NCI-H2196 treated with DMSO at 0.1 percent for 48 hours (cell line): ENCODE data around the gene ONECUT3.

Source experiments
- DNase-seq: peaks from one replicate; lab custom pipeline; 2025; ENCODE audit not compliant: unreplicated experiment; lab: John Stamatoyannopoulos, UW

Gene ONECUT3

DNA sequence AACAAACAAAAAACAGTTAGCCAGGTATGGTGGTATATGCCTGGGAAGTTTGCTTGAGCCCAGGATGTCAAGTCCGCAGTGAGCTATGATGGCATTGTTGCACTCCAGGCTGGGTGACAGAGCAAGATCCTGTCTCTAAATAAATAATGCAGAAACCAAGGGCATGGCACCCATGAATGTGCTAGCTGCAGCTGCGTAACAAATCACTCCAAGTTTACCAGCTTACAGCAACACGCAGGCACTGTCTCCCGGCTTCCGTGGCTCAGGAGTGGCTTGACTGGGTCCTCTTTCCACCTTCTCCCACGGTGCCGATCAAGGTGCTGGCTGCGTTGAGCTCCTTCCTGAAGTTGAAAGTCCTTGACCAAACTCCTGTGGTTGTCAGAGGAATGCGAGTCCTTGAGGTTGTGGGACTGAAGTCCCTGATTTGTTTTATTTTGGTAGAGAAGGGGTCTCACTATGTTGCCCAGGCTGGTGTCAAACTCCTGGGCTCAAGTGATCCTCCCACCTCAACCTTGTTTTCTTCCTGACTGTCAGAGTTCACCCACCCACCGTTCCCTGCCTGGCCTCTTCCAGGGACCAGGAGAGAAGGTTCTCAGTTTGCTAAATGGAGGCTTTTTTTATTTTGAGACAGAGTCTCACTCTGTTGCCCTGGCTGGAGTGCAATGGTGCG, 13.2 kb upstream of the ONECUT3 start:
- DNase-seq, result no peak

DNA sequence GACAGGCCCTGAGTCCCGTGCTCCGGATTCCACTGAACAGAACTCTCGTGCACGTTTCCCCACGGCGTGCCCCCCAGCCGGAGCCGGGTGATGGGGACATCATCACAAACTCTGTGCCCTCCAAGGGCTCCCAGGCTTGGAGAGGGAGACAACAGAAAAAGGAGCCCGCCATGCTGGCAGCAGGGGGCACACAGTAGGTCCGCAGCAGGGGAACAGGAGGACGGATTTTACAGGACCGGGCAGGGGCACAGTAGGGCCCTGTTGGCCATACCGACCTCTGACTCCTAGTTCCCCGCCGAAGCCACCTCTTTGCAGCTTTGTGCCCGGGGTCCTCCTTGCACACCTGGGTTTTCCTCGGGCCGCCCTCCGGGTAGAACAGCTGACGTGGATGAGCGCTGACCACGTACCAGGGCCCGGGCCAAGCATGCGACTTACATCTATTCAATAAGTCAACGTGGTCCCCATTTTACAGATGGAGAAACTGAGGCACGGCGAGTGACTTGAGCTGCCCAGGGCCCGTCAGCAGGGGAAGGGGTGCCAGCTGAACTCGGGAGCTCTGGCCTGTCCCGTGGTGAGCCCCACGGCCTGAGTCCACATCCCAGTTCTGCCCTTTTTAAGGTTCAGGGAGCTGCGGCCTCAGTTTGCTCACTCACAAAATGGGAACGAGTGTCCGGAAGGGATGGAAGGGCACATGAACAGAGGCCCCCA, 10.2 kb upstream of the ONECUT3 start:
- no peak for DNase-seq

DNA sequence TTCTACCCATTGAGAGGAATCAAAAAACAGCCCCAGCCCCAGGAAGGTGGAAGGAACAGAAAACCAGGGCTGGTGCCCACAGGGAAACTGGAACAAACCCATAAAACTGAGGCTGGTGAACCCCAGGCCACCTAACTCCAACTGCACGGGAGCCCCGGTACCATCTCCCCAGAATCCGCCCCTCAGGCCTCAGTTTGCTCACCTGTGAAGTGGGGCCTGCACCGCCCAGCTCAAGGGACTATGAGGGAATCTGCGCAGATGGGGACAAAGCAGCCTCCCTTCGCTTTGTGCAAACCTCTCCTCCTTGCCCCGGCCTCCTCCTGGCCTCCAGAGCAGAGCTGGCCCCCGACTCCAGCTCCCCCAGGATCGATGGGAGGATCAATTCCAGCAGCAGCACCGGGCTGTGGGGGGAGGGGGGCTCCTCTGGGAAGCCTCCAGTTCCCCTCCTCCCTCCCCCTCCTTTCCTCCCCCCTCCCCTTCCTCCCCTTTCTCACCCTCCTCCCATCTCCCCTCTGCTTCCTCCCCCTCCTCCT, 9.1 kb upstream of the ONECUT3 start:
- no peak for DNase-seq

DNA sequence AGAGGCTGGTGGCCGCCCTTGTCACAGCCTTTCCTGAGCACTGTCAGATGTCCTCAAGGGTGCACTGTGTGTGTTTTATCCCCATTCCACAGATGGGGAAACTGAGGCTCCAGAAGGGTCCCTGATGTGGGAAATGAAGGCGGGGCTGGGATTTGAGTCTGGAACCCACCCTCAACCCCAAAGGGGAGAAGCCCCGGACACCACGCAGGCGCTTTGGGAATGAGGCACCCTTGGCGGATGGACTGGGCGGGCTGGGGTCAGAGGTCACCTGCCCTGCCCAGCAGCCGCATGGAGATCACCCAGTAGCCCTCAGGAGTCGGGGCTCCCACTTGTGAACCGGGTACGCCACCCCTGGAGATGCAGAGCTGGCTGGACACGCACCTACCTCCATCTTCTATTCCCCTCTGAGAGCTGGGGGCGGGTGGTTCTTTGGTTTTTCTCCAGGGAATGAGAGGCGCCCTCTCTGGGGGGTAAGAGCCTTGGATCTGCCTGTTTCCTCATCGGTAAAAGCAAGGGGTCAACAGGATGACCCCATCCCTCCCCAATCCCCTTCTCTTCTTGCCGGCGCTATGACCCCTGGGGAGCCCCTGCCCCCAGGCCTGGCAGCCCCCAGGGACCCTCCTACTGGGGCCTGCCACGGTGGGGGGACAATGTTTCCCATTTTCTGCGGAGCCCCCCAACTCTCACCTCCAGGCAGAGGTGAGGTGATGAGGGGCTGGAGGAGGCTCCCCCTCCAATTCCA, 8.3 kb upstream of the ONECUT3 start:
- no peak for DNase-seq

DNA sequence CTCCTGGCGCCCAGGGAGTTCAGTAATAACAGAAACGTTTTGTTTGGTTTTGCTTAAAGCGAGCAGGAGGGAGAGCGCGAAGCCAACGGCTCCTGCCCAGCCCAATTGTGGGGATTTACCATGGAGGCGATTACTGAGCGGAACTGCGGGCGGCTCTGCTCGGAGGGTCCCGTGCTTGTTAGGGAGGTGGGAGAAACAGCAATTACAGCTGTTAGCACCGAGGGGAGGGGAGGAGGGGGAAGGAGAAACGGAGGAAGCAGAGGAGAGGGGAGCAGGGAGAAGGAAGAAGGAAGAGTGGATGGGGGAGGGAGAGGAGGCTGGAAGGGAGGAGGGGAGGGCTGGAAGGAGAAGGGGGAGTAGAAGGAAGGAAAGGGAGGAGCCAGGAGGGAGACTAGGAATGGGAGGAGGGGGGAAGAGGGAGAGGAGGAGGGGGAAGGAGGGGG, 7.7 kb upstream of the ONECUT3 start:
- no peak for DNase-seq

DNA sequence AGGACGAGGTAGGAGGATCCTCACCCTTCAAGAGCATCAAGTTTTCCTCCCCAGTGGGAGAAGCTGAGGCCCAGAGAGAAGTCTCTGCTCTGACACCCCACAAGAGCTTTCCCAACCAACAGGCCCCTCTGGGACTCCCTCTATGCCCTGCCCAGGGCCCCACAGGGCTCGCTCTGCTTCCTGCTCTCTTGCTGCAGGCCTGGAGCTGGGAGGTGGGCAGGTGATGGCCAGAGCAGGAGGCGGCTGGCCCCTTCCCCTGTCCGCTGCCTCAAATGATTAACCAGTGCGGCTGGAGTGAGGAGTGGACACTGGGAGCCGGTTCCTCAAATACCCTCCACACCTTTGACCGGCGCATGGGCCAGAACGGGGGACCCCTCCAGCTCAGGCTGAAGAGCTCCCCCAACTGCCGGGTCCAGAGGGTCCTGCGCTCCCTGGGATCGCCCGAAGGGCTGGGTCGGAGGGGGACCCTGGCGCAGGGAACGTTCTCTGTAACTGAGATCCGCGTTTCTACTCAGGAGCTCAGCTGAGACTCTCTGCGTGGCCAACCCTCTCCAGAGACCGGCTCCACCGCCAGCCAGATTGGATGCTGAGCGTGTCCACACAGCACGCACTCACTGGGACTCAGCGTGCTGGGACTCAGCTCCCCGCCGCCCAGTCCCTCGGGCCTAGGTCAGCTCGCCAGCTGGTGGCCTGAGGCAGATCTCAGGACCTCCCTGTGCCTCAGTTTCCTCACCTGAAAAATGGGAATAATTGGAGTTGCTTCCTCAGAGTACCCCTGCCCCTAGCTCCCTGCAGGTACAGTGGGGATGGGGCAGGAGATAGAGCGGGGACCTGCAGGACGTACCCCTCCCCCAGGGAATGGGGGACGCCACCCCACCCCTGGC, 6.7 kb upstream of the ONECUT3 start:
- no peak for DNase-seq

DNA sequence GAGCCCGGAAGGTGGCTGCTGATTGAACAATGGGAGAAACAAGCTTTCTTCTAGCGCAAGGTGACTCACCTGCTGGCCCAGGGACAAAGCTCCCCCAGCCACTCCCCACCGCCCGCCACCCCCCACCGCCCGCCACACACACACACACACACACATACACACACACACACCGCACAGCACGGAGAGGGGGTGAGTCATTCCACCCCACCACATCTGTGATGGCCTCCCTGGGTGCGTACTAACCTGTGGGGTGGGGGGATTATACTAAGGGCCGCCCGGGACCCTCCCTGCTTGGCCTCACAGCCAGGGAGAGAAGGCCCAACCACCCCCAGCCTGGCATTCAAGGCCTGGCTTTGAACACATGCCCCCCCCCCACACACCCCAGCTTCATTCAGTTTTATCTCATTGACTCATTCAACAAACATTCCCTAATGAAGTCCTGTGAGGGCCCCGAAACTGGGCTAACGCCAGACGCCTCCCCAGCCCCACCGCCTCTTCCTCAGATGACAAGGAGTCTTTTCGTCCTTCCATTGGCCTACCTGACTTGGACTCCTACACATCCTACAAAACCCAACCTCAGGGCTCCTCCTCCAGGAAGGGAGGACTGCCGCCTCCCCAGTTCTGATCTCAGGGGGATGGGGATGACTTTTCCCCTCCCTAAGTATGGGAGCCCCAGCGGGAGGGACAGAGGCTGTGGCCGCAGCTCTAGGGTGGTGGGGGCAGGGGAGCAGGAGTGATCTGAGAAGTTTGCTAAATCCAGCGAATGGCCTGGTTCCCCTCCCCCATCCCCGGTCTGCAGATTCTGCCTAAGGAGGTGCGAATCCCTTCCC, 5.8 kb upstream of the ONECUT3 start:
- no peak for DNase-seq

DNA sequence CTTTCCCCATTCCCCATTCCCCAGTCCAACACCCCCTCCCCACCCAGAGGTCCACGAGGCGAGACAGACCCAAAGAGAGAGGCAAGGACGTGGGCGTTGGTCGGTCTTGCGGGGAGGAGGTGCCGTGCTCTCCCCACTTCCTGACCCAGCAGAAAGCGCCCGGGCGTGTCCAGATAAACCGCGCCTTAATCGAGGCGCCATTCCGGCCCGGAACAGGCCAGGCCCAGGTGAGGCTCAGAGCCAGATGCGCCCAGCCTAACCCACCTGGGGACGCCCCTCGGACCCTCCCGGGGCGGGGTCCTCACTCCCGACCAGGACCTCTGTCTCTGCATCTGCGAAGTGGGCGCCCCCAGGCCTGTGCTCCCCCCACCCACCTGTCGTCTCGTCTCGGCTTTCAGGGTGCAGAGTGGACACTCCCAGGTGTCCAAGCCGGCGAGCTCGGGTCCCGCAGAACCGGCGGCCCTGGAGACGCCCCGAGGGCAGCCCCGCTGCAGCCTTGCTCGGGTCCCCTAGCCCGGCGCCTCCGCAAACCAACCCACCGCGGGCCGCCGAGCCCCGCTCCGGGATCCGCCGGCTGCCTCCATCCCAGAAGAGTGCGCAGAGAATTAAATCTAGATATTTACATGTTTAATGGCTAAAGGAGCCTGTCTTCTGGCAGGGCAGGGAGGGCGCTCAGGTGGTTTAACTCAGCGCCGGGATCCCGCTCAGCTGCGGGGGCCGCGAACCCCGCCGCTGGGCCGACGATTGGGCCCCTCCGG, 5.0 kb upstream of the ONECUT3 start:
- no peak for DNase-seq

DNA sequence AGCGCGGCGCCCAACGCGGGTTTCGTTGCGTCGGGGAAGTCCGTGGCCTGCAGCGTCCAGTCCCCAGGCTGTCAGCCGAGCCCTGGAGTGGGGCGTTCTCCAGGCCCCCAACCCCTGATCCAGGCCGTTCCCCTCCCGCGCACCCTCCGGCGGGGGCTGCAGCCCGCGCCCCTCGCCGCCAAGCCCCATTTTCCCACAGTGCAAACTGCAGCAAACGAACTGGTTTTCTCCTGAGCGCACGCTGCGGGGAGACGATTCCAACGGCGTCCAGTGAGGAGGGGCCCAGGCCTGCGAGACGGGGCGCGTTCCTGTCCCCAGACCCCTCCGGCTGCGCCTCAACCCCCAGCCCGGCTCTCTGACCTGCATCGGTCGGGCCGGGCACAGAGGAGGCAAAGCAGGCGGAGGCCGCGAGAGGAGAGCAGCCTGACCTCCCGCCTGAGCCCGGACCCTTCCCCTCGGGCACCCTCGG, 4.4 kb upstream of the ONECUT3 start:
- DNase-seq, result no peak

DNA sequence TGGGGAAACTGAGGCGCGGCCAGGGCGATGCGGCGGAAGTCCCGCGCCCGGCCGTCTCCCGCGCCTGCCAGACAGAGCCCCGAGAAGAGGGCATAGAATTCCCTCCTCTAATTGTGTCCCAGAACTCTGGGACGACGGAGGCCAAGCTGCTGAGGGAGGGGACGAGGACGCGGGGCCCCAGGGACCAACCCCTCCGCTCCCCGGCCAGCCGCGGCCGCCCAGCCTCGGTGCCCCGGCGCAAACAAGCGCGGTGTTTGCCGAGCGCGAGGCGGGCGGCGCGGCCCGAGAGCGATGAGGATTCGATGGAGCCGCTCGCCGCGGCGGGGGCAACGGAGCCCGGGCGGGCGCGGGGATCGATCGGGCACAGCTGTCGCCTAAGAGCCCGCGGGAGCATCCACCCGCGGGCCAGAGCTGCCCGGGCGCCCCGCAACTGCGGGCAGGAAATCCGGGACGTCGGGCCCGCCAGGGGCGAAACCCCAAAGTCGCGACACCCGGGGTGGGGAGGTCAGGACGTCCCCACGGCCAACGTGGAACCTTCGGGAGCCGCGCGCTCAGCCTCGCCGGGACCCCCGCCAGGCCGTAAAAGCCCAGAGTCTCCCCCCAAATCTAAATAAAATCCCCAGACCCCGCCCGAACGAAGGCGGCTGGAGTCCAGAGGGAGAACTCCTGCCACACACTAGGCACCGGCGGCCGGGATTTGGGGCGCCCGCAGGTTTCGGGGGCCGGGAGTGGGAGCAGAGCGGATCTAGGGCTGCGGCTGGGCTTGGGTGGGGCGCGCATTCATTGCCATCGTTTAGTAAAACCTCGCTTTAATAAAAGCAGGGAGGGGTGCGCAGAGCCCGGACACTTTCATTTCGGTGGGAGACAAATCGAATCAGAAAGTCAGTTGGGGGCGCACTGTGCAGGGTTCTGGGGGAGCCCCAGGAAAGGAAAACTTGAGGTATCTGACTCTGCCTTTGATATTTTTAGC, 3.6 kb upstream of the ONECUT3 start:
- DNase-seq, result no peak

DNA sequence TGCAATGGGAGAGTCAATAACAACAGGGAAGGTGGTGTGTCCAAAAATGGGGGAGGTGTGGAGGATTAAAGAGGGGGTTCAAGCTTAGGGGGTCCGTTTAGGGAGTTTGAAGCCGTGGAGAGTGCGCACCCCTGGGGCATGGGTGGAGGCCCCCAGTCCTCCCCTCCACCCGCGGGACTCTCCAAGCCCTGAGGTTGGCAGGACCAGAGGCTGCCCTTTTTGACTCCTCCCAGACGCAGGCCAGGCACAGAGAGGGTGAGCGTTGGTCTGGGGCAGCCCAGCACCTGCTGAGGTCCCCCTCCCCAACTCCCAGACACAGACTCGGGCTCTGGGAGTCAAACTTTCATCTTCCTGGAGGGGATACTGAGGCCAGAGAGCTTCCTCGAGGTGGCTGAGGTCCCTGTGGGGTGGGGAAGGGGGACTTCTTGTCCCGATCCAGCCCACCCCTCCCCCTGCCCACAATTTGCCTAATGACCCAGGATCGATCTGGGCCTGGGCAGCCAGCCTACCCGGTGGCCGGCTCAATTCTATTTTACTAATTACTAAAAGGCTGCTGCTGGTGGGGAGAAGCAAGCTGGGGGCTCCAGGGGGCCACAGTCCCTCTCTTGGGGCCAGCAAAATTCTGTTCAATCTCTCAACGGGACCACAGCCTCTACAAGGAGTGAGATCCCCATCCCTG, 2.8 kb upstream of the ONECUT3 start:
- no peak for DNase-seq

DNA sequence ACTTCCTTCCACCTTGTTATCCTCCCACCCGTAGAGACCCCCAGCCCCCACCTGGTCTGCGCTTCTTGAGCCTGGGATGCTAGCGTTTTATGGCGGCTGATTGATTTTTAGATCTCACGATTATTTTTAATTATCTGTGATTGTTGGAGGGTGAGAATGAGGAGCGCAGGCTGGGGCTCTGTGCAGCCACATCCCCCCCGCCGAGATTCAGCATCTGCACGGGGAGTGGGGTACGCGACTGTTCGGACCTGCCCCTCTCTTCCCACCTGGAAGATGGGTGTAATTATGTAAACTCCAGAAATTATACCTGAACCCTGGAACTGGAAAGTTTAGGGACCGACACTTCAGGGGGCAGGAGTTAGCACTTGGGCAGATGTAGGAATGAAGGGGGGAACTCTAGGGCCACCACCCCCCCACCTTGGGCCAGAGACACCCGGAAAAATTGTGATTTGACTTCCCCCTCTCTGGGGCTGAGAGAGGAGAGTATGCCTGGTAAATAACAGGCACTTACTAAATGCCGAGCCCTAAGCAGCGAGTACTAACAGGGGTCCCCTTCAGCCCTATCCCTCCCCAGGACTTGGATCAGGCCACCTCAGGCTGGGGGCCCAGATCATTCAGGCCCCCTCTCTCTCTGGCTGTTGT, 1.8 kb upstream of the ONECUT3 start:
- no peak for DNase-seq

DNA sequence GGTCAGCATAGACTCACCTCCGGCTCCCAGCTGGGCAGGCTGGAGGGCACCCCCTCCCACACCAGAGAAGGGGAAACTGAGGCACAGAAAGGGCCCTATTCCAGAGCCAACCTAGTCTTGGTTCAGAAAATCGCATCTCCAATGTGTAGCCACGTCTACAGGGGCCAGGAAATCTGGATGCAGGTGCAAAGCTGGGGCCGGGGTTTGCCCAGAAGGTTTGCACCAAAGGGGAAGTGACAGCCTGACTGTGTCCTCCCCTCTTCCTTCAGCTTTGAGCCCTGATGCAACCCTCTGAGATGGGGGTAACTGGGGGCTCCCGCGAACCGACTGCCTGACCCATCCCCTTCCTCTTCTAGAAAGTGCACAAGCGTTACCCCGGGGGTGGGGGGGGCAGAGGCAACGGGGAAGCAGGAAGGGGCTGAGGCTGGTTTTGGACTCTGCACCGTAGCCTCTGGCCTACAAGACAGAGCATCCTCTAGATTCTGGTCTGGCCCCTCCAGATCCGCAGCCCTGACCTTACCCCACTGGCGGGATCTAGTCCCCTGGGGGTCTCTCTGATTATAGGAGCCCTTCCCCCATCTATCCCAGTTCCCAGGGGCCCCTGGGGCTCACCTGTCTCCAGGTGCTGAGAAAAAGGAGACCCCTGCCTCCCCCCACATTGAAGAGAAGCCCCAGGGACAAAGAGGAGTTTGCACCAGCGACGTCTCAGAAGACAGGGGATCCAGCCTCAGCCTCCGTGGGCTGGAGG, 1.1 kb upstream of the ONECUT3 start:
- no peak for DNase-seq

DNA sequence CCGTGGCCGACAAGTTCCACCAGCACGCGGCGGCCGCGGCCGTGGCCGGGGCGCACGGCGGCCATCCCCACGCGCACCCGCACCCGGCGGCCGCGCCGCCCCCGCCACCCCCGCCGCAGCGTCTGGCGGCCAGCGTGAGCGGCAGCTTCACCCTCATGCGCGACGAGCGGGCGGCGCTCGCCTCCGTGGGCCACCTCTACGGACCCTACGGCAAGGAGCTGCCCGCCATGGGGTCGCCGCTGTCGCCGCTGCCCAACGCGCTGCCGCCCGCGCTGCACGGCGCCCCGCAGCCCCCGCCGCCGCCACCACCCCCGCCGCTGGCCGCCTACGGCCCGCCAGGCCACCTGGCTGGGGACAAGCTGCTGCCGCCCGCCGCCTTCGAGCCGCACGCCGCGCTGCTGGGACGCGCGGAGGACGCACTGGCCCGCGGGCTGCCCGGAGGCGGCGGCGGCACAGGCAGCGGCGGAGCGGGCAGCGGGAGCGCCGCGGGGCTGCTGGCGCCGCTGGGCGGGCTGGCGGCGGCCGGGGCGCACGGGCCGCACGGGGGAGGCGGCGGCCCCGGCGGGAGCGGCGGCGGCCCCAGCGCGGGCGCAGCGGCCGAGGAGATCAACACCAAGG, 821 bp downstream of the ONECUT3 start:
- DNase-seq, result no peak

DNA sequence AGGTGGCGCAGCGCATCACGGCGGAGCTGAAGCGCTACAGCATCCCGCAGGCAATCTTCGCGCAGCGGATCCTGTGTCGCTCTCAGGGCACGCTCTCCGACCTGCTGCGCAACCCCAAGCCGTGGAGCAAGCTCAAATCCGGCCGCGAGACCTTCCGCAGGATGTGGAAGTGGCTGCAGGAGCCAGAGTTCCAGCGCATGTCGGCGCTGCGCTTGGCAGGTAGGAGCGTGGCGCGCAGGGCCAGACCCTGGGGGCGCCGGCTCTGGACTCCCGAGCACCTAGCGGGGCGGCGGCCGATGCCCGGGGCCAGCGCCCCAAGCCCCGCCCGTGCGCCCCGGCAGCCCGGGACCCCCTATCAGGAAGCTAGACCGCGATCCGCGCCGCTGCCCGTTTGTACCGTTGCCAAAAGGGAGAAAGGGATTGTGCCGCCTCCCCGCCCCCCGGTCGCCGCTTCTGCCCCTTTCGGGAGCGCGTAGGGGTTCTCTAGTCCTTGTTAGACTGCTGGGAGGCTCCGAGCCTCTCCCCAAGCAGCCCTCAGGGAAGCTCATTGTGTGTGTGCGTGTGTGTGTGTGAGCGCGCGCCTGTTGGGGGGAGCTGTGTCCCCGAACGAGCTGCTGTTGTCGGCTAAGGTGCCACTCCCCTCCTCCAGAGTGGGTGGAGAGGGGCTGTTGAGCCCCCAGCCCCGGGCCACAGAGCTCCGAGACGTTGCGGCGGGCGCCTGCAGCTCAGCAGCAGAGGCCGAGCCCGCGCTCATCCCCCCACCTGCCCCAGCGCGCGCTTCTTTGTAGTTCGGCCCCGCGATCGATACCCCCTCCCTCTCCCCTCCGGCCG, 1.5 kb downstream of the ONECUT3 start:
- no peak for DNase-seq
